CD14-positive monocyte (primary cell): Measurements from ENCODE around the gene IGLL5. TPM values are rescaled to one million over a fixed set of nuclear protein-coding genes. Genes with fewer than 3 reads are reported as not detected.

ENCODE experiments used
- DNase-seq, 3 donors: peaks; one replicate each; pipeline ENCODE4 v3.0.0-alpha.2; 2011 to 2022
- H2AFZ ChIP-seq: 2 replicates; pipeline ENCODE4 v1.6.0; 2012; ENCODE audit warnings: mild to moderate bottlenecking, low read depth, low read length, inconsistent platforms; ENCODE audit not compliant: insufficient read depth, poor library complexity, severe bottlenecking
- H3K27ac ChIP-seq, 2 donors: 1 replicate in 1 of 2; 2 replicates in 1 of 2; pipeline ENCODE4 v1.5.1; 2012 to 2013; ENCODE audit warnings: low read length in 2 of 2, control low read depth in 1 of 2, inconsistent platforms in 1 of 2, low read depth in 1 of 2, mild to moderate bottlenecking in 1 of 2
- H3K27me3 ChIP-seq, 2 donors: one replicate each; pipeline versions ENCODE4 v1.6.0 to v1.6.1; 2011 to 2013; ENCODE audit warnings: low read length in 2 of 2; ENCODE audit not compliant: control insufficient read depth in 2 of 2, insufficient read depth in 2 of 2
- H3K36me3 ChIP-seq, 2 donors: replicated peaks in 1 of 2; 1 replicate in 1 of 2; 2 replicates in 1 of 2; pipeline versions ENCODE4 v1.5.1 to v1.6.1; 2012 to 2013; ENCODE audit warnings: low read length in 2 of 2, control low read depth in 1 of 2, inconsistent platforms in 1 of 2, mild to moderate bottlenecking in 1 of 2; ENCODE audit not compliant: insufficient read depth in 2 of 2, control insufficient read depth in 1 of 2
- H3K4me1 ChIP-seq, 2 donors: 1 replicate in 1 of 2; 2 replicates in 1 of 2; pipeline versions ENCODE4 v1.5.1 to v1.6.1; 2012 to 2013; ENCODE audit warnings: low read length in 2 of 2, control low read depth in 1 of 2, inconsistent platforms in 1 of 2, mild to moderate bottlenecking in 1 of 2, moderate library complexity in 1 of 2; ENCODE audit not compliant: insufficient read depth in 2 of 2, control insufficient read depth in 1 of 2
- H3K4me2 ChIP-seq: replicated peaks from 2 replicates; pipeline ENCODE3; 2012; ENCODE audit warnings: low read length, moderate library complexity, mild to moderate bottlenecking; ENCODE audit not compliant: poor library complexity, severe bottlenecking; ENCODE audit errors: extremely low read depth
- H3K4me3 ChIP-seq, 3 experiments: fragments of 200-600 bp in 1 of 3; sonication (generic) in 1 of 3; replicated peaks in 1 of 3; 1 replicate in 2 of 3; 2 replicates in 1 of 3; pipeline ENCODE4 v1.5.1; 2011 to 2013; ENCODE audit warnings: low read length in 3 of 3, mild to moderate bottlenecking in 3 of 3, control low read depth in 2 of 3, low read depth in 2 of 3, inconsistent platforms in 1 of 3, moderate library complexity in 1 of 3
- H3K79me2 ChIP-seq: 2 replicates; pipeline ENCODE4 v1.6.0; 2012; ENCODE audit warnings: mild to moderate bottlenecking, control low read depth, inconsistent platforms, low read length, moderate library complexity; ENCODE audit not compliant: insufficient read depth
- H3K9ac ChIP-seq: 2 replicates; pipeline ENCODE4 v1.6.0; 2017; ENCODE audit warnings: low read length, mild to moderate bottlenecking; ENCODE audit not compliant: insufficient read depth, poor library complexity, severe bottlenecking
- H3K9me3 ChIP-seq, 2 donors: replicated peaks in 1 of 2; 1 replicate in 1 of 2; 2 replicates in 1 of 2; pipeline versions ENCODE4 v1.5.1 to v1.6.1; 2012 to 2013; ENCODE audit warnings: low read length in 2 of 2, control low read depth in 1 of 2; ENCODE audit not compliant: control insufficient read depth in 1 of 2, insufficient read depth in 1 of 2
- H4K20me1 ChIP-seq: 2 replicates; pipeline ENCODE4 v1.6.0; 2012; ENCODE audit warnings: mild to moderate bottlenecking, low read length, control low read depth, moderate library complexity; ENCODE audit not compliant: insufficient read depth
- H3K27ac Mint-ChIP-seq, 7 donors: one replicate each; pipeline ENCODE4 v1.8.0; 2020; ENCODE audit warnings: mild to moderate bottlenecking in 7 of 7, mixed read lengths in 7 of 7, moderate library complexity in 6 of 7, inconsistent platforms in 2 of 7
- H3K27me3 Mint-ChIP-seq, 3 donors: one replicate each; pipeline ENCODE4 v1.8.0; 2021 to 2022; ENCODE audit warnings: low read depth in 3 of 3, mild to moderate bottlenecking in 3 of 3, mixed read lengths in 3 of 3, moderate library complexity in 3 of 3, inconsistent platforms in 1 of 3
- H3K36me3 Mint-ChIP-seq, 2 donors: one replicate each; pipeline ENCODE4 v1.8.0; 2020; ENCODE audit warnings: mixed read lengths in 2 of 2, inconsistent platforms in 1 of 2, mild to moderate bottlenecking in 1 of 2
- H3K4me1 Mint-ChIP-seq: one replicate; pipeline ENCODE4 v1.8.0; 2020; ENCODE audit warnings: mild to moderate bottlenecking, mixed read lengths
- H3K4me3 Mint-ChIP-seq, 2 donors: one replicate each; pipeline ENCODE4 v1.8.0; 2020; ENCODE audit warnings: mild to moderate bottlenecking in 2 of 2, mixed read lengths in 2 of 2, moderate library complexity in 1 of 2
- H3K9me3 Mint-ChIP-seq, 7 donors: one replicate each; pipeline ENCODE4 v1.8.0; 2020 to 2022; ENCODE audit warnings: mixed read lengths in 7 of 7, mild to moderate bottlenecking in 6 of 7, moderate library complexity in 6 of 7, inconsistent platforms in 2 of 7
- WGBS: methylation state at CpG from one replicate; pipeline ENCODE4 v1.1.5; 2013; ENCODE audit warnings: missing lambda C conversion rate; ENCODE audit not compliant: insufficient coverage; 5-methylcytosine and 5-hydroxymethylcytosine counted together
- intact Hi-C, 2 donors: fragments of 100-400 bp; cut with micrococcal nuclease; formaldehyde crosslinking; loops; one replicate each; pipeline versions ENCODE4 v1.15.0 to v1.15.1; 2023
- polyA plus RNA-seq, 3 donors: library from polyadenylated mRNA; depleted of rRNA in 1 of 3; unstranded in 2 of 3; stranded (reverse) in 1 of 3; fragments of 300-500 nt in 2 of 3; fragments of >200 nt in 1 of 3; fragmentation: Illumina TruSeq in 2 of 3; gene quantifications; 1 replicate in 2 of 3; 2 replicates in 1 of 3; pipeline ENCODE4 v1.2.3, GENCODE V29; 2012 to 2021
- TF ChIP-seq, protein P1 (sequence below): fragments of 200-600 bp; IDR thresholded peaks from one replicate; pipeline ENCODE4 v1.8.0; 2022; ENCODE audit warnings: antibody characterized with exemption, mild to moderate bottlenecking

The IGLL5 gene
- polyA plus RNA-seq, 3 donors = 0.21 to 0.38 TPM; not detected in 1

DNA sequence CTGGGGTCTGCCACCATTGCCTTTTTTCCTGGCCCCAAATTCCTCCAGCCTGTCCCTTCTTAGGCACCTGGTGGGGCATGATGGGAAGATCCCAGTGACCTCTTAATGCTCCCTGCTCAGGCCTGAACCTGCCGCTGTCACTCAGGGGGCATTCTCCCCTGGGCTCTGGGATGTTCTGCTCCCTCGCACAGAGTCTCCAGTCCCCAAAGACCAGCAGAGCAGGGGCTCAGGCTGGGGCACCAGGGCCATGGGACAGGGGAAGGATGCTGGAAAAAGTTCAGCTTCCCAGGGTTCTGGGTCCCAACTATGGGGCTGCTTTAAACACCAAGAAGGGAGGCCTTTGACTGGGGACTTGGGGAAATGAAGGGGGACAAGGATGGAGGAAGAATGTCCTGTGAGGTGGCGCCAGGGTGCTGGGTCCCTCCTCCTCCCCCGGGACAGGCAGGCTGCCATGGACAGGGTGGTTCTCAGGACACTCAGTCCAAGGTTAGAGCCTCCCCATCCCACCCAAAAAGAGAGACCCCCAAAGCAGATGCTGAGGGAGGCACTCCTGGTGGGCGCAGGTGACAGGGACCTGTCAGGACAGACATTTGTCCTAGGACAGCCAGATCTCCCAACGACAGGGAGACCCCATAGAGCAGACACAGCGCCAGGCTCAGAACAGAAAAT lies 30.8 kb downstream of the IGLL5 start:
- Histone ChIP-seq H3K9ac (no peak overlapping the region), H3K4me3 (no peak overlapping the region), H3K4me1 (peaks cover 0 to 8% of the 10 kb centered on the region in 2 donors), H3K27ac (no peak overlapping the region), H3K79me2 (no peaks in the 10 kb centered on the region), H3K36me3 (no peaks in the 10 kb centered on the region), H4K20me1 (no peaks in the 10 kb centered on the region), H3K27me3 (no peaks in the 10 kb centered on the region), H3K4me2 (no peak overlapping the region), H3K9me3 (no peaks in the 10 kb centered on the region), H2AFZ (no peak overlapping the region)
- Mint-ChIP-seq H3K9me3 (peaks cover 0 to 1% (median 0%) of the 10 kb centered on the region in 7 donors), H3K27ac (peak overlapping the region in 1 of 7 donors; percentile 64), H3K36me3 (peaks cover 0 to 2% of the 10 kb centered on the region in 2 donors), H3K4me3 (no peak overlapping the region), H3K4me1 (peaks cover 14% of the 10 kb centered on the region), H3K27me3 (peaks cover 1 to 11% (median 4%) of the 10 kb centered on the region in 3 donors)
- intact Hi-C loops = no loop called here
- no peak for DNase-seq
- WGBS = no CpG with 5 or more reads among the region's 7 CpGs
- TF ChIP-seq, protein P1, sequence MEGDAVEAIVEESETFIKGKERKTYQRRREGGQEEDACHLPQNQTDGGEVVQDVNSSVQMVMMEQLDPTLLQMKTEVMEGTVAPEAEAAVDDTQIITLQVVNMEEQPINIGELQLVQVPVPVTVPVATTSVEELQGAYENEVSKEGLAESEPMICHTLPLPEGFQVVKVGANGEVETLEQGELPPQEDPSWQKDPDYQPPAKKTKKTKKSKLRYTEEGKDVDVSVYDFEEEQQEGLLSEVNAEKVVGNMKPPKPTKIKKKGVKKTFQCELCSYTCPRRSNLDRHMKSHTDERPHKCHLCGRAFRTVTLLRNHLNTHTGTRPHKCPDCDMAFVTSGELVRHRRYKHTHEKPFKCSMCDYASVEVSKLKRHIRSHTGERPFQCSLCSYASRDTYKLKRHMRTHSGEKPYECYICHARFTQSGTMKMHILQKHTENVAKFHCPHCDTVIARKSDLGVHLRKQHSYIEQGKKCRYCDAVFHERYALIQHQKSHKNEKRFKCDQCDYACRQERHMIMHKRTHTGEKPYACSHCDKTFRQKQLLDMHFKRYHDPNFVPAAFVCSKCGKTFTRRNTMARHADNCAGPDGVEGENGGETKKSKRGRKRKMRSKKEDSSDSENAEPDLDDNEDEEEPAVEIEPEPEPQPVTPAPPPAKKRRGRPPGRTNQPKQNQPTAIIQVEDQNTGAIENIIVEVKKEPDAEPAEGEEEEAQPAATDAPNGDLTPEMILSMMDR = no peak

DNA sequence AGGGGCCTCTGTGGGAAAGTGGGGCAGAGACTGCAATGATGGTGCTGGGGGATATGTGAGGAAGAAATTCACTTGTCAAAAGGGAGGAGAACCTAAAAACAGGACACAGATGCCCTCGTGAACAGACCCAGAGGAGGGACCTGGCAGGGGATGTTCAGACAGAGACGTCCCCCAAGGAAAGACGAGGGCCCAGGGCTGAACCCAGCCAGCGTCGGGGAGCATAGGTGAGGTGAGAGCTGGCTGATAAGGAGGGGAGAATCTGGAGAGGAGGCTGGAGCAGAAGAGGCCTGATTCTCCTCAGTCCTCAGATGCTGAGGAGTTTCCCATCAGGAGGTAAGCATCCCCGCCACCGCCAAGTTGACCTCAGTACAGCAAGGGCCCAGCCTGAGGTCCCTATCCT lies 31.4 kb downstream of the IGLL5 start:
- no peak overlapping the region for H3K27ac ChIP-seq
- H4K20me1 ChIP-seq = no peaks in the 10 kb centered on the region
- no peak overlapping the region for H2AFZ ChIP-seq
- H3K79me2 ChIP-seq = no peaks in the 10 kb centered on the region
- peaks cover 3 to 9% of the 10 kb centered on the region in 2 donors for H3K4me1 ChIP-seq
- H3K27ac Mint-ChIP-seq = peak overlapping the region in 1 of 7 donors; percentile 30
- no peak overlapping the region for H3K4me3 Mint-ChIP-seq
- no peak for DNase-seq
- H3K4me2 ChIP-seq = no peak overlapping the region
- no peaks in the 10 kb centered on the region for H3K9me3 ChIP-seq
- H3K9me3 Mint-ChIP-seq = peaks cover 0 to 2% (median 0%) of the 10 kb centered on the region in 7 donors
- TF ChIP-seq, protein P1 = no peak
- peaks cover 12% of the 10 kb centered on the region for H3K4me1 Mint-ChIP-seq
- intact Hi-C loops = no loop called here
- peaks cover 1 to 11% (median 4%) of the 10 kb centered on the region in 3 donors for H3K27me3 Mint-ChIP-seq
- 98% methylated on average over 5 of the region's 7 CpGs for WGBS
- H3K36me3 ChIP-seq = no peaks in the 10 kb centered on the region
- H3K36me3 Mint-ChIP-seq = peaks cover 0 to 2% of the 10 kb centered on the region in 2 donors
- H3K9ac ChIP-seq = no peak overlapping the region
- H3K4me3 ChIP-seq = no peak overlapping the region
- H3K27me3 ChIP-seq = no peaks in the 10 kb centered on the region
